Measurements from ENCODE around the gene CDC25C.

The CDC25C gene

DNA sequence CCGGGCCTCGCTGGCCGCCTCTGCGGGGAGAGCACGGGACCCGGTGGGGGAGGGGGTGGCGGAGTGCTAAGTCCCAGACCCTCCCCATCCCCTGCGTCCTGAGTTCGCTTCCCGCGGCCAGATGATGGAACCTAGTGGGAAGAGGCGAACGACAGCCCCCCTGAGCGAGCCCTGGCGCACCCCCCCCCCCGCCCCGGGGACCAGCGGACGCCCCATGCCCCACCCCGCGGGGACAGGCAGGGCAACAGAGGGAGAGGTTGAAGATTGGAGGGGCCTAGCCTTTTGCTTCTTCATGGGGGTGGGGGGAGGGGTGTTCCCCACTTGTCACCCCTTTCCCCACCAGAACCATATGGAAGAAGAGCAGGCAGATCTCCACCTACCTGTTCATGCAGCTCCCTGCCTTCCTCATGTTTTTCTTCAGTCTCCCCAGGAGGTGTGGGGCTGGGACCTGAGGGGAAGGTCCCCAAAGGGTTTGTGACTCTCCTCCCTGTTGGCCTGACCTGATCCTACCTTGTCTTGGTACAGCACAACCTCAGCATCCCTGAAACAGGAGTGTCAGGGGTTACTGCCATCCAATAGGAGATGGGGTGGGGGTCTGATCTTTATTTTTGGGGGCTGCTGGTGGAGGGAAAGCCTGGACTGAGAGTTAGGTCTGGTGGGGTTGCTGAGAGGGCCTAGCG lies 6.9 kb upstream of the CDC25C start:
- Histone ChIP-seq H3K27me3 (ENCODE audit: control insufficient read depth, insufficient read depth, low read length) (no peaks in the 10 kb centered on the region), H2AFZ (peak overlapping the region; percentile 96), H3K36me3 (ENCODE audit: control insufficient read depth, insufficient read depth, low read length) (no peaks in the 10 kb centered on the region), H3K4me1 (peaks cover 8% of the 10 kb centered on the region), H3K9ac (peak overlapping the region; percentile 70), H3K9me3 (ENCODE audit: control insufficient read depth, low read length) (no peaks in the 10 kb centered on the region), H3K4me3 (ENCODE audit: low read depth, low read length) (peak overlapping the region; percentile 90), H3K4me2 (ENCODE audit: low read length) (peak overlapping the region; percentile 100), H3K27ac (peak overlapping the region; percentile 92), H3K79me2 (no peaks in the 10 kb centered on the region)
- TF ChIP-seq, protein P1, sequence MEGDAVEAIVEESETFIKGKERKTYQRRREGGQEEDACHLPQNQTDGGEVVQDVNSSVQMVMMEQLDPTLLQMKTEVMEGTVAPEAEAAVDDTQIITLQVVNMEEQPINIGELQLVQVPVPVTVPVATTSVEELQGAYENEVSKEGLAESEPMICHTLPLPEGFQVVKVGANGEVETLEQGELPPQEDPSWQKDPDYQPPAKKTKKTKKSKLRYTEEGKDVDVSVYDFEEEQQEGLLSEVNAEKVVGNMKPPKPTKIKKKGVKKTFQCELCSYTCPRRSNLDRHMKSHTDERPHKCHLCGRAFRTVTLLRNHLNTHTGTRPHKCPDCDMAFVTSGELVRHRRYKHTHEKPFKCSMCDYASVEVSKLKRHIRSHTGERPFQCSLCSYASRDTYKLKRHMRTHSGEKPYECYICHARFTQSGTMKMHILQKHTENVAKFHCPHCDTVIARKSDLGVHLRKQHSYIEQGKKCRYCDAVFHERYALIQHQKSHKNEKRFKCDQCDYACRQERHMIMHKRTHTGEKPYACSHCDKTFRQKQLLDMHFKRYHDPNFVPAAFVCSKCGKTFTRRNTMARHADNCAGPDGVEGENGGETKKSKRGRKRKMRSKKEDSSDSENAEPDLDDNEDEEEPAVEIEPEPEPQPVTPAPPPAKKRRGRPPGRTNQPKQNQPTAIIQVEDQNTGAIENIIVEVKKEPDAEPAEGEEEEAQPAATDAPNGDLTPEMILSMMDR (IDR thresholded peaks at IDR 0.05) = no peak

DNA sequence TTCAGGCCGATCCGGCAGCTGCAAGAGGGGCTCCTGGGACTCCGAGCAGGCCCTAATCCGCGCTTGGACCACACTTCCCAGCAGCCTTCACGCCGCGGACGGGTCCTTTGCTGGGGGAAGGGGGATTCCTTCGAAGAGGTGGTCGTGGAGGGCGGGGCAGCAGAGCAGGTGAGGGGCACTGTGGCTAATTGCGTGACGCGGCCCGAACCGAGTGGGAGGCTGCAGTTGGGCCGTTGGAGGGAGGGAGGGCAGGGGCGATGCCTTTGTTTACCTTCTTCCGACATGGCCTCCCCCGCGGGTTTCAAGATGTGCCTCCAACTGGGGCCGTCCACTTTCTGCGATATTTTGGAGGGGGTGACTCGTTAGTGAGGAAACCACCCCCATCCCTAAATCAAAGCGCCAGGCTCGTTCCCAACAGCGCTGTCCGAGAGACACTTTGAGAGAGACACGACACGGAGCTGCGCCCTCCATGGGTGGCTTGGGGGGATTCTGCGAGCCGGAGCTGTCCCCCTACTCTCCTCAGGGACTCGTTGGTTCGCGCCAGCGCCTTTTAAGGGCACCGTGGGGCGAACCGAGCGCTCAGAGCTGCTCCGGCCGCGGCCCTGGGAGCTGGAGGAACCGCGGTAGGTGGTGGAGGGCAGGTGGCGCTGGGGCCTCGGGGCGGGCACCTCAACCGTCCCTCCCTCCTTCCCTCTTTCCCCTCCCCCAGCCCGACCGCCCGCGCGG lies 6.2 kb upstream of the CDC25C start, which contains the start of gene FAM53C:
Gene FAM53C (plus strand): TSS at position 582 of the 726 bp plus-strand sequence. CDS start 3,070 bp downstream, outside the sequence.
- H3K4me1 ChIP-seq = peaks cover 8% of the 10 kb centered on the region
- TF ChIP-seq, protein P1 (IDR thresholded peaks at IDR 0.05) = no peak
- H2AFZ ChIP-seq = peak within 1 kb of the TSS; percentile 96
- no peaks in the 10 kb centered on the region for H3K9me3 ChIP-seq (ENCODE audit: control insufficient read depth, low read length)
- peak within 1 kb of the TSS; percentile 100 for H3K4me2 ChIP-seq (ENCODE audit: low read length)
- H3K27me3 ChIP-seq (ENCODE audit: control insufficient read depth, insufficient read depth, low read length) = no peaks in the 10 kb centered on the region
- no peaks in the 10 kb centered on the region for H3K79me2 ChIP-seq
- H3K4me3 ChIP-seq (ENCODE audit: low read depth, low read length) = peak within 1 kb of the TSS; percentile 90
- H3K27ac ChIP-seq = peak within 1 kb of the TSS; percentile 92
- peak within 1 kb of the TSS; percentile 70 for H3K9ac ChIP-seq
- H3K36me3 ChIP-seq (ENCODE audit: control insufficient read depth, insufficient read depth, low read length) = no peaks in the 10 kb centered on the region

DNA sequence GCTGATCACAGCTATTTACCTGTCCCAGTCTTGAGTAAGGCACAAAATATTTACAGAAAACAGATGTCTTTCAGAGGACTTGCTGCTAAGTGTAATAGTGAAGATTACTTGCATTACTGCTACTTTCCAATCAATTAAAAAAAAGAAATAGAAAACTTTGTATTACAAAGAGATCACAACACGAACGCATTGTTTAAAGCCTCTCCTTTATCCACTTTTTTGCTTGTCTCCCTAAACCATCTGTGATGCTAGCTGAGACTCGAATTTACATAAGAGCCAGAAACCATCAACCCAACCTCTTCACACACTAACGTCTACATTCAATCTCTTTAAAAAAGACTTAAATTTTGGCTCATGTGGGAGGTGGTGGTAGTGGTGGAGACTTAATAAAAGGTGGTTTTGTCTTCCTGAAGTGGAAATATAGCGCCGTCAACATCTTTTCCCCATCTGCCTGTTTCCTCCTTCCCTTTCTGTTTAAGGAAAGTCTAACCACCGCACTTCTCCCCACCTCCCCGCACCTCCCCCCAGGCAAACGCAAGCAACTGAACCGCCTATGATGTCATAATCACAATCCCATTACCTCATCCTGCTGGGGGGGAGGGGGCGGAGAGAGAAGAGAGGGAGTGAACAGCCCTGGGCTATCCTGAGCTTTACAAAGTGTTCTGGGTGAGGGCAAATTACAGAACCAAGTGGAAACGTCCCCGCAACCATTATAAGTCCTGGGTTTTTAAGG lies 5.5 kb upstream of the CDC25C start:
- H3K9me3 ChIP-seq (ENCODE audit: control insufficient read depth, low read length) = no peaks in the 10 kb centered on the region
- peak overlapping the region; percentile 90 for H3K4me3 ChIP-seq (ENCODE audit: low read depth, low read length)
- TF ChIP-seq, protein P1 (IDR thresholded peaks at IDR 0.05) = no peak
- peak overlapping the region; percentile 100 for H3K4me2 ChIP-seq (ENCODE audit: low read length)
- H3K36me3 ChIP-seq (ENCODE audit: control insufficient read depth, insufficient read depth, low read length) = no peaks in the 10 kb centered on the region
- H2AFZ ChIP-seq = peak overlapping the region; percentile 96
- no peaks in the 10 kb centered on the region for H3K27me3 ChIP-seq (ENCODE audit: control insufficient read depth, insufficient read depth, low read length)
- peak overlapping the region; percentile 70 for H3K9ac ChIP-seq
- peaks cover 8% of the 10 kb centered on the region for H3K4me1 ChIP-seq
- peak overlapping the region; percentile 92 for H3K27ac ChIP-seq
- no peaks in the 10 kb centered on the region for H3K79me2 ChIP-seq

DNA sequence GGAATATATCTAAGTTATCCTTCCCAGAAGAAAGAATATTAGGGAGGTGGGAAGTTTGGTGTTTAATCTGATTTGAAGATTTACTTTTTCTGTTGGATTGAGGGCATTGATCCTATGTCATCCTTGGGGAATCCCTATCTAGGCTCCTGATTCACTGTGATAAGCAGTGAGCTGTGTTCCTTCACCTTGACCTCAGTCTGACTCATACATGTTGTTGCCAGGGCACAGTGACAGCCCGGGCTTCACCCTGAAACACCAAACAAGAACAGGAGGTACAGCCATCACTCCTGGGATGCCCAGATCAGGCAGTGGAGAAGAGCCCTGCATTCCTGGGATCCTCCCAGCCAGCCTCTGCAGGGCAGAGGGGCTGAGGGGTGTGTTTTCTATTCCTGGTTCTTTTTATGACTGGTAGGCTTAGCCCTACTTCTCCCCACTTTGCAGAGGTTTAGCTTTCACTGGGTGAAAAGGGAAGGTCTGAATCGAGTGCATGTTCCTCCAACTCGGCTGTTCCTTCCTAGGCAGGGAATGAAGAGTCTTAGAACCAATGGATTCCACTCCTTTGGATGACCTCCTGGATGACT lies 3.4 kb upstream of the CDC25C start:
- TF ChIP-seq, protein P1 (IDR thresholded peaks at IDR 0.05) = no peak
- Histone ChIP-seq H3K27me3 (ENCODE audit: control insufficient read depth, insufficient read depth, low read length) (no peaks in the 10 kb centered on the region), H3K36me3 (ENCODE audit: control insufficient read depth, insufficient read depth, low read length) (no peaks in the 10 kb centered on the region)

More for the DNA sequence above, 3.4 kb upstream of the CDC25C start:
- Histone ChIP-seq H2AFZ (no peak overlapping the region), H3K4me3 (ENCODE audit: low read depth, low read length) (no peak overlapping the region), H3K9me3 (ENCODE audit: control insufficient read depth, low read length) (no peaks in the 10 kb centered on the region), H3K4me1 (peaks cover 15% of the 10 kb centered on the region), H3K9ac (no peak overlapping the region), H3K4me2 (ENCODE audit: low read length) (no peak overlapping the region), H3K27ac (no peak overlapping the region), H3K79me2 (no peaks in the 10 kb centered on the region)
